Stimulated activated CD8-positive, alpha-beta memory T cell treated with anti-CD3 and anti-CD28 coated beads, Interleukin-15, amount 100 ng/mL, for 4 hours (primary cell): ENCODE data around the gene INAVA.
A peak's percentile ranks its signal among the peaks of the same experiment; 100 is the strongest.
"Not testable (repeated sequence)": the region's sequence is repeated elsewhere in the genome, so short reads cannot be mapped to it uniquely, and the experiment has no call there.

Experiments
- DNase-seq, 2 donors: peaks; one replicate each; pipeline ENCODE4 v3.0.0-alpha.2; 2020; ENCODE audit warnings: low read depth in 2 of 2

The INAVA gene

GRCh38 chr1:200899015-200899386 is 4.3 kb downstream of the INAVA start:
- no peak for DNase-seq

GRCh38 chr1:200899451-200899915 is 4.8 kb downstream of the INAVA start:
- DNase-seq, result no peak

GRCh38 chr1:200899954-200900867 is 5.5 kb downstream of the INAVA start:
- no peak for DNase-seq

GRCh38 chr1:200900877-200901276 is 6.2 kb downstream of the INAVA start:
- no peak for DNase-seq

GRCh38 chr1:200901350-200901749 is 6.7 kb downstream of the INAVA start:
- no peak for DNase-seq

GRCh38 chr1:200901796-200902444 is 7.2 kb downstream of the INAVA start:
- DNase-seq, result no peak

GRCh38 chr1:200903793-200904192 is 9.1 kb downstream of the INAVA start:
- no peak for DNase-seq

- DNase-seq, result no peak
These were observed 10.1 kb downstream of the INAVA start for GRCh38 chr1:200904772-200905171.

GRCh38 chr1:200905411-200906052 is 10.8 kb downstream of the INAVA start:
- peak in 1 of 2 donors; percentile 37 for DNase-seq

GRCh38 chr1:200906491-200906890 is 11.8 kb downstream of the INAVA start:
- no peak for DNase-seq

GRCh38 chr1:200907611-200908097 is 13.0 kb downstream of the INAVA start:
- no peak for DNase-seq

- no peak for DNase-seq
These were observed 13.6 kb downstream of the INAVA start for GRCh38 chr1:200908191-200908868.

- DNase-seq, result no peak
These were observed 14.4 kb downstream of the INAVA start for GRCh38 chr1:200909071-200909470.

GRCh38 chr1:200909757-200910239 is 15.1 kb downstream of the INAVA start:
- no peak for DNase-seq

GRCh38 chr1:200911361-200911760 is 16.7 kb downstream of the INAVA start:
- DNase-seq, result no peak

GRCh38 chr1:200911936-200912335 is 17.2 kb downstream of the INAVA start:
- DNase-seq, result not testable (repeated sequence)

- no peak for DNase-seq
These were observed 18.2 kb downstream of the INAVA start for GRCh38 chr1:200912737-200913407.

GRCh38 chr1:200916152-200916551 is 21.5 kb downstream of the INAVA start:
- DNase-seq, result no peak

- DNase-seq, result no peak
These were observed 22.0 kb downstream of the INAVA start for GRCh38 chr1:200916681-200917080.

- no peak for DNase-seq
These were observed 22.7 kb downstream of the INAVA start for GRCh38 chr1:200917291-200917817.

- DNase-seq, result no peak
These were observed 23.3 kb downstream of the INAVA start for GRCh38 chr1:200918006-200918405.
